ENCODE data around the gene DLL4. TPM values are rescaled to one million over a fixed set of nuclear protein-coding genes. Genes with fewer than 3 reads are reported as not detected.

The DLL4 gene
- total RNA-seq, 3 donors from 2014 or later = 9.4 to 23.0 (median 15.6) TPM

DNA sequence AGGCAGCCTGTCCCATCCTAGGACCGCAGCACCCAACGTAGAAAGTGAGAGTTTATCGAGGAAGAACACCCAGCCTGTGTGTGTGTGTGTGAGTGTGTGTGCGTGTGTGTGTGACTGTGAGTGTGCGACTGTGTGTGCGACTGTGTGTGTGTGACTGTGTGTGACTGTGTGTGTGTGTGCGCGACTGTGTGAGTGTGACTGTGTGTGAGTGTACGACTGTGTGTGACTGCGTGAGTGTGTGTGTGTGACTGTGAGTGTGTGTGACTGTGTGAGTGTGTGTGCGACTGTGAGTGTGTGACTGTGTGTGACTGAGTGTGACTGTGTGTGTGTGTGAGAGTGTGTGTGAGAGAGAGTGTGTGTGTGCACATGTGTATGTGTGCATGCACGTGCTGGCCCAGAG, 15.1 kb upstream of the DLL4 start:
- TF ChIP-seq, protein P1, sequence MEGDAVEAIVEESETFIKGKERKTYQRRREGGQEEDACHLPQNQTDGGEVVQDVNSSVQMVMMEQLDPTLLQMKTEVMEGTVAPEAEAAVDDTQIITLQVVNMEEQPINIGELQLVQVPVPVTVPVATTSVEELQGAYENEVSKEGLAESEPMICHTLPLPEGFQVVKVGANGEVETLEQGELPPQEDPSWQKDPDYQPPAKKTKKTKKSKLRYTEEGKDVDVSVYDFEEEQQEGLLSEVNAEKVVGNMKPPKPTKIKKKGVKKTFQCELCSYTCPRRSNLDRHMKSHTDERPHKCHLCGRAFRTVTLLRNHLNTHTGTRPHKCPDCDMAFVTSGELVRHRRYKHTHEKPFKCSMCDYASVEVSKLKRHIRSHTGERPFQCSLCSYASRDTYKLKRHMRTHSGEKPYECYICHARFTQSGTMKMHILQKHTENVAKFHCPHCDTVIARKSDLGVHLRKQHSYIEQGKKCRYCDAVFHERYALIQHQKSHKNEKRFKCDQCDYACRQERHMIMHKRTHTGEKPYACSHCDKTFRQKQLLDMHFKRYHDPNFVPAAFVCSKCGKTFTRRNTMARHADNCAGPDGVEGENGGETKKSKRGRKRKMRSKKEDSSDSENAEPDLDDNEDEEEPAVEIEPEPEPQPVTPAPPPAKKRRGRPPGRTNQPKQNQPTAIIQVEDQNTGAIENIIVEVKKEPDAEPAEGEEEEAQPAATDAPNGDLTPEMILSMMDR (IDR thresholded peaks at IDR 0.05) = no peak
- DNase-seq (no peak), ATAC-seq (no peak)
- peaks cover 7% of the 10 kb centered on the region for H3K4me1 ChIP-seq (ENCODE audit: low read depth)
- H3K36me3 ChIP-seq (ENCODE audit: low read depth) = no peaks in the 10 kb centered on the region
- H3K9me3 ChIP-seq = no peaks in the 10 kb centered on the region
- intact Hi-C loops (cut with DNase I, micrococcal nuclease) = no loop called here
- no peak overlapping the region for H3K4me3 ChIP-seq

DNA sequence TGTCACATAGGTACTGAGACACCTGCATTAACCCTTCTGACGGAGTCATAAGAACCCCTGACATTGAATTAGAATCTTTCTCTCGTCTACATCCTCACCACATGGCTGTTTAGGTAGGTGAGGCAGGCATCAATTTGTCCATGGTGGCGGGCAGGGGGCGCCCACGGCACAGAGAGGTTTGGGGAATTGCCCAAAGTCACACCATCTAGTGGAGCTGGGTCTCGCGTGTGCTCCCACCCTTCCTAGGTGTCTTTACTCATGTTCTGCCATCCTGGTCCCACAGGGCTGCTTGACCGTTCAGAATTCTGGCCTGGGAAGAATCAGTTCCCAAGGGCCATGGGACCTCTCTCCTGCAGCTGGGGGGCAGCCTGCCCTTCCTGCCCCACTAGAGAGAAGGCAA, 14.7 kb upstream of the DLL4 start:
- Histone ChIP-seq H3K36me3 (ENCODE audit: low read depth) (no peaks in the 10 kb centered on the region), H3K4me1 (ENCODE audit: low read depth) (peaks cover 5% of the 10 kb centered on the region), H3K9me3 (no peaks in the 10 kb centered on the region), H3K4me3 (no peak overlapping the region)
- ATAC-seq (no peak), DNase-seq (no peak)
- intact Hi-C loops (cut with DNase I, micrococcal nuclease) = no loop called here
- TF ChIP-seq, protein P1 (IDR thresholded peaks at IDR 0.05) = no peak

GRCh38 chr15:40915116-40915661, 14.0 kb upstream of the DLL4 start:
- intact Hi-C loops (cut with DNase I, micrococcal nuclease) = no loop called here
- no peaks in the 10 kb centered on the region for H3K9me3 ChIP-seq
- no peak overlapping the region for H3K4me3 ChIP-seq
- no peaks in the 10 kb centered on the region for H3K36me3 ChIP-seq (ENCODE audit: low read depth)
- no peak for ATAC-seq
- H3K4me1 ChIP-seq (ENCODE audit: low read depth) = no peaks in the 10 kb centered on the region
- TF ChIP-seq, protein P1 (IDR thresholded peaks at IDR 0.05) = no peak
- no peak for DNase-seq

- H3K9me3 ChIP-seq = no peaks in the 10 kb centered on the region
- DNase-seq (no peak), ATAC-seq (no peak)
- TF ChIP-seq, protein P1 (IDR thresholded peaks at IDR 0.05) = no peak
- no peaks in the 10 kb centered on the region for H3K36me3 ChIP-seq (ENCODE audit: low read depth)
- H3K4me1 ChIP-seq (ENCODE audit: low read depth) = no peaks in the 10 kb centered on the region
- intact Hi-C loops (cut with DNase I, micrococcal nuclease) = no loop called here
- no peak overlapping the region for H3K4me3 ChIP-seq
These were observed 13.5 kb upstream of the DLL4 start for GRCh38 chr15:40915679-40916078.

DNA sequence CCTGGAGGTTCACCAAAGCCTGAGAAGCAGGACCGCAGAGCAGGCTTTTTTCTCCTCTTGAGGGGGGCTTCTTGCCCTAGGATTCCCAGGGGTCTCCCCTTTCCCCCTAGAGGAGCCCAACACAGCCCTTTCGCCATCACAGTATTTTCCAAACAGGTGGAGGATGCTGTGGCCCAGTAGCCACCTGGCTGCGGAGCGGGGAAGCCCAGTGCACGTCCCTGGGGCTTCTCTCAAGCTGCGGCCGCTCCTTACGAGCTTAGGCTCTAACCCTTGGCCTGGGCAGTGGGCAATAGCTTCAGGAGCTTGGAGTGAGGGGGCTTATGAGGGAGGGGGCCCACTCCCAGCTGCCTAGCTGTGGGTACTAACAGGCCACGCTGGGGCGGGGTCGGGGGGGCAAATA, 11.6 kb upstream of the DLL4 start:
- Histone ChIP-seq H3K9me3 (no peaks in the 10 kb centered on the region), H3K4me1 (ENCODE audit: low read depth) (peaks cover 4% of the 10 kb centered on the region), H3K4me3 (no peak overlapping the region), H3K36me3 (ENCODE audit: low read depth) (no peaks in the 10 kb centered on the region)
- TF ChIP-seq, protein P1 (IDR thresholded peaks at IDR 0.05) = no peak
- intact Hi-C loops (cut with DNase I, micrococcal nuclease) = no loop called here
- no peak for DNase-seq
- no peak for ATAC-seq
